ENCODE data around the gene ACTR6.

DNA sequence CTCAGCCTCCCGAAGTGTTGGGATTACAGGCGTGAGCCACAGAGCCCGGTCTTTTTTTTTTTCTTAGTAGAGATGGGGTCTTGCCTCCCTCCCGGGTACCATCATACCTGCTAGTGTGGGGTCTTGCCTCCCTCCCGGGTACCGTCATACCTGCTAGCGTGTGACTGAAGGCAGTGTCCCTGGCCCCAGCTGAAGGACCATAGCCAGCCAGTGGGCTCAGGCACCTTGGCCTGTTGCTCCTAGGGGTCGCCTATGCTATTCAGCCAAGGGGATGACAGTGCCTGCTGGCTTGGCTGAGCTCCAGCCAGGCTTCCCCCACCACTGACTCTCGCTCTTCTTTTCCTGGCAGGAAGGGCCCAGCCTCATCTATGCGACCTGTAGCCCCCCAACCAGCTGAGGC lies 47.5 kb upstream of the ACTR6 start:
- no peak for TF ChIP-seq POLR2A (IDR thresholded peaks at IDR 0.05)
- TF ChIP-seq, protein P1, sequence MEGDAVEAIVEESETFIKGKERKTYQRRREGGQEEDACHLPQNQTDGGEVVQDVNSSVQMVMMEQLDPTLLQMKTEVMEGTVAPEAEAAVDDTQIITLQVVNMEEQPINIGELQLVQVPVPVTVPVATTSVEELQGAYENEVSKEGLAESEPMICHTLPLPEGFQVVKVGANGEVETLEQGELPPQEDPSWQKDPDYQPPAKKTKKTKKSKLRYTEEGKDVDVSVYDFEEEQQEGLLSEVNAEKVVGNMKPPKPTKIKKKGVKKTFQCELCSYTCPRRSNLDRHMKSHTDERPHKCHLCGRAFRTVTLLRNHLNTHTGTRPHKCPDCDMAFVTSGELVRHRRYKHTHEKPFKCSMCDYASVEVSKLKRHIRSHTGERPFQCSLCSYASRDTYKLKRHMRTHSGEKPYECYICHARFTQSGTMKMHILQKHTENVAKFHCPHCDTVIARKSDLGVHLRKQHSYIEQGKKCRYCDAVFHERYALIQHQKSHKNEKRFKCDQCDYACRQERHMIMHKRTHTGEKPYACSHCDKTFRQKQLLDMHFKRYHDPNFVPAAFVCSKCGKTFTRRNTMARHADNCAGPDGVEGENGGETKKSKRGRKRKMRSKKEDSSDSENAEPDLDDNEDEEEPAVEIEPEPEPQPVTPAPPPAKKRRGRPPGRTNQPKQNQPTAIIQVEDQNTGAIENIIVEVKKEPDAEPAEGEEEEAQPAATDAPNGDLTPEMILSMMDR (IDR thresholded peaks at IDR 0.05) = no peak

All from Peyer's patch (tissue), 4 donors.